Transverse colon (tissue), 4 donors: ENCODE results near the gene GPC6. TPM values are rescaled to one million over a fixed set of nuclear protein-coding genes. Genes with fewer than 3 reads are reported as not detected.

Experiments
- DNase-seq: peaks from one replicate; pipeline ENCODE4 v3.0.0-alpha.2; 2019
- H3K27ac ChIP-seq, 4 donors: fragments of 200-600 bp; sonication (generic); 2 replicates each; pipeline ENCODE4 v1.5.1; 2016 to 2018; ENCODE audit warnings: inconsistent platforms in 4 of 4
- H3K27me3 ChIP-seq: fragments of 200-600 bp; sonication (generic); 2 replicates; pipeline ENCODE4 v1.5.1; 2017; ENCODE audit warnings: inconsistent platforms
- H3K36me3 ChIP-seq, 4 donors: fragments of 200-600 bp; sonication (generic); 2 replicates each; pipeline ENCODE4 v1.5.1; 2017 to 2019; ENCODE audit warnings: inconsistent platforms in 4 of 4
- H3K4me1 ChIP-seq, 4 donors: fragments of 200-600 bp; sonication (generic); 2 replicates each; pipeline ENCODE4 v1.5.1; 2017 to 2020; ENCODE audit warnings: inconsistent platforms in 4 of 4
- H3K4me3 ChIP-seq, 4 donors: fragments of 200-600 bp; sonication (generic); 1 replicate in 1 of 4; 2 replicates in 3 of 4; pipeline versions ENCODE4 v1.5.1 to v1.6.1; 2017 to 2019; ENCODE audit warnings: inconsistent platforms in 4 of 4
- H3K9me3 ChIP-seq, 2 donors: fragments of 200-600 bp; sonication (generic); 2 replicates each; pipeline ENCODE4 v1.5.1; 2017 to 2019; ENCODE audit warnings: inconsistent platforms in 2 of 2
- EP300 ChIP-seq: sonication (generic); formaldehyde crosslinking; IDR thresholded peaks from one replicate; pipeline ENCODE4 v1.6.1; 2017; ENCODE audit warnings: antibody characterized with exemption, low read depth
- POLR2A ChIP-seq: fragments of 450-650 bp; IDR thresholded peaks from one replicate; pipeline ENCODE4 v1.6.1; 2016; ENCODE audit warnings: antibody characterized with exemption, mild to moderate bottlenecking, moderate library complexity
- POLR2AphosphoS5 ChIP-seq, 3 donors: sonication (generic); formaldehyde crosslinking; IDR thresholded peaks; one replicate each; pipeline ENCODE4 v1.6.1; 2016; ENCODE audit warnings: antibody characterized with exemption in 3 of 3
- WGBS, 2 donors: methylation state at CpG; one replicate each; pipeline ENCODE4 v1.1.5; 2018; ENCODE audit warnings: low coverage in 1 of 2; 5-methylcytosine and 5-hydroxymethylcytosine counted together
- in situ Hi-C, 4 donors: fragments of 200-750 bp; cut with MboI; loops; one replicate each; pipeline versions ENCODE4 v1.15.0 to v1.15.1; 2017; ENCODE audit warnings: low sequenced_read_pairs in 3 of 4, low pct_ligation_motif_present in 1 of 4, low pct_unique_long_range_greater_than_20kb in 1 of 4
- intact Hi-C: fragments of 100-400 bp; cut with DNase I; formaldehyde crosslinking; loops from one replicate; pipeline ENCODE4 v1.15.1; 2023; ENCODE audit warnings: low total_unique reads
- total RNA-seq, 4 donors: library from RNA; depleted of rRNA; stranded (reverse); fragments of >200 nt; gene quantifications; one replicate each; pipeline ENCODE4 v1.1.0, GENCODE V29; 2016
- TF ChIP-seq, protein P1 (sequence below), 5 experiments: fragments of 200-600 bp in 3 of 5; fragments of 450-650 bp in 2 of 5; sonication (generic) in 3 of 5; IDR thresholded peaks; 1 replicate in 2 of 5; 2 replicates in 3 of 5; pipeline ENCODE4 v1.5.1; 2016 to 2017; ENCODE audit warnings: antibody characterized with exemption in 5 of 5, inconsistent platforms in 3 of 5, mild to moderate bottlenecking in 2 of 5, moderate library complexity in 1 of 5

GPC6 gene
- total RNA-seq, 4 donors from 2014 or later = 0.75 to 5.7 (median 4.0) TPM

DNA sequence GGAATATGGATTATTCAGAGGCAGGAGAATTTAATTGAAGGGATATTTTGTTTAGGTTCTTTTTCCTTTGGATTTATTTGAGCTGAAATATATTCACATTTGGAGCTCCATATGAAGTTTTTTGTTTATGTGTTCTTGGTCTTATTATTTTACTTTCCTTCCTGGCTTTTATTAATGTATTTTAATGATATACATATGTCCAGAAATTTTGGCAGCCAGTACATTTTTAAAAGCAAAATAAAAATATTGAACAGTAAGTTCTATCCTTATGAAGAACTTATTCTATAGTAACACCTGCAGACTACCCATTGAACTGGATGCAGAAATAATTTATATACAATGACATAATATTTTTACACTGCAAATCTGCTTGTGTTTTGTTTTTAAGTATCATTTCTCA is 323.6 kb downstream of the GPC6 start:
- TF ChIP-seq POLR2AphosphoS5 (IDR thresholded peaks at IDR 0.05) (no peak), POLR2A (no peak), EP300 (no peak)
- TF ChIP-seq, protein P1, sequence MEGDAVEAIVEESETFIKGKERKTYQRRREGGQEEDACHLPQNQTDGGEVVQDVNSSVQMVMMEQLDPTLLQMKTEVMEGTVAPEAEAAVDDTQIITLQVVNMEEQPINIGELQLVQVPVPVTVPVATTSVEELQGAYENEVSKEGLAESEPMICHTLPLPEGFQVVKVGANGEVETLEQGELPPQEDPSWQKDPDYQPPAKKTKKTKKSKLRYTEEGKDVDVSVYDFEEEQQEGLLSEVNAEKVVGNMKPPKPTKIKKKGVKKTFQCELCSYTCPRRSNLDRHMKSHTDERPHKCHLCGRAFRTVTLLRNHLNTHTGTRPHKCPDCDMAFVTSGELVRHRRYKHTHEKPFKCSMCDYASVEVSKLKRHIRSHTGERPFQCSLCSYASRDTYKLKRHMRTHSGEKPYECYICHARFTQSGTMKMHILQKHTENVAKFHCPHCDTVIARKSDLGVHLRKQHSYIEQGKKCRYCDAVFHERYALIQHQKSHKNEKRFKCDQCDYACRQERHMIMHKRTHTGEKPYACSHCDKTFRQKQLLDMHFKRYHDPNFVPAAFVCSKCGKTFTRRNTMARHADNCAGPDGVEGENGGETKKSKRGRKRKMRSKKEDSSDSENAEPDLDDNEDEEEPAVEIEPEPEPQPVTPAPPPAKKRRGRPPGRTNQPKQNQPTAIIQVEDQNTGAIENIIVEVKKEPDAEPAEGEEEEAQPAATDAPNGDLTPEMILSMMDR (IDR thresholded peaks at IDR 0.05) = no peak
- intact Hi-C loops = no loop called here
- Histone ChIP-seq H3K27me3 (no peaks in the 10 kb centered on the region), H3K9me3 (no peaks in the 10 kb centered on the region), H3K27ac (no peak overlapping the region), H3K36me3 (no peaks in the 10 kb centered on the region), H3K4me3 (no peak overlapping the region), H3K4me1 (no peaks in the 10 kb centered on the region)
- no peak for DNase-seq
- in situ Hi-C loops = no loop called here

- no peaks in the 10 kb centered on the region for H3K4me1 ChIP-seq
- DNase-seq = no peak
- TF ChIP-seq, protein P1 (IDR thresholded peaks at IDR 0.05) = no peak
- no peak for TF ChIP-seq POLR2A
- TF ChIP-seq POLR2AphosphoS5 (IDR thresholded peaks at IDR 0.05) = no peak
- no peak for TF ChIP-seq EP300
- H3K27ac ChIP-seq = no peak overlapping the region
- H3K36me3 ChIP-seq = no peaks in the 10 kb centered on the region
- no peaks in the 10 kb centered on the region for H3K9me3 ChIP-seq
- in situ Hi-C loops = no loop called here
- H3K4me3 ChIP-seq = no peak overlapping the region
- no peaks in the 10 kb centered on the region for H3K27me3 ChIP-seq
- intact Hi-C loops = no loop called here
These were observed 326.0 kb downstream of the GPC6 start for GRCh38 chr13:93552596-93552995.

DNA sequence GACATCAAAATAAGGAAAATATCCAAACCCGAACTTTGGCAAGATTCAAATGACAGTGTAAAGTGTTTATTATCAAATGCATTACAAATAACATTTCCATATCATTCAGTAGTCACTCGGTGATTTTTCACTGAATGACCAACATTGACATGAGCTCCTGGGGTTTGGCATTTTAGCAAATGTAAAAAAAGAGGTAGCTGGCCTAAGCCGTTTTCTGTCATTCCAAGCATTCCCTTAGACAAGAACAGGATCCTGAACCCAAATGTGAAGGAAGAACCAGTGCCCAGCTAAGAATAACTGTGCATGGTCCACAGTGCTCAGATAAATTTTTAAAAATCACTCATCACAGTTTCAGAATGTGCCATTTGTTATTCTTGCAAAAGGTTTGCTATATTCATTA is 327.9 kb downstream of the GPC6 start:
- no peaks in the 10 kb centered on the region for H3K4me1 ChIP-seq
- no peak overlapping the region for H3K4me3 ChIP-seq
- no peak overlapping the region for H3K27ac ChIP-seq
- in situ Hi-C loops (no loop called here), intact Hi-C loops (no loop called here)
- no peaks in the 10 kb centered on the region for H3K9me3 ChIP-seq
- TF ChIP-seq EP300 = no peak
- TF ChIP-seq POLR2AphosphoS5 (IDR thresholded peaks at IDR 0.05) = no peak
- TF ChIP-seq, protein P1 (IDR thresholded peaks at IDR 0.05) = no peak
- no peak for TF ChIP-seq POLR2A
- no peaks in the 10 kb centered on the region for H3K36me3 ChIP-seq
- 64 to 74% methylated on average over 2 to 3 of the region's 3 CpGs for WGBS, 2 donors
- H3K27me3 ChIP-seq = no peaks in the 10 kb centered on the region
- no peak for DNase-seq

DNA sequence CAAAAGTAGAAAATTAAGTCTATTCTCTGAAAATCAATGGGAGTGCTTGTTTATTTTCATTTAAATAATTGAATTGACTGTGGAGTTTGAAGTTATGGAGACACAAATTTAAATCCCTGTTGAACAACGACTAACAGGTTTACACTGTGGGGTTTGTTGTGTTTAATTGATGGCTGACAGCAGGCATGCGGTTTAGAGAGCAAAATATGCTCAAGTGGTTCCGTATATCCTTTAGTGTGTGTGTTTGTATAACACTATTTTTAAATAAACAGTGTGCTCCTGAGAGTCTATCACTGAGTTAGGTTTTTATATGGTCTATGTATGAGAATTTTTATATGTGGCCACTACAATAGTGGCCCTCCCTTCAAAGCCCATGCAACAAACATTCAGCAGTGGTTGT is 332.0 kb downstream of the GPC6 start:
- WGBS, 2 donors = 47 to 58% methylated on average over 3 of the region's 3 CpGs
- in situ Hi-C loops (no loop called here), intact Hi-C loops (no loop called here)
- Histone ChIP-seq H3K4me1 (no peaks in the 10 kb centered on the region), H3K36me3 (no peaks in the 10 kb centered on the region), H3K9me3 (no peaks in the 10 kb centered on the region), H3K27me3 (no peaks in the 10 kb centered on the region), H3K27ac (no peak overlapping the region), H3K4me3 (no peak overlapping the region)
- no peak for DNase-seq
- TF ChIP-seq POLR2A (no peak), EP300 (no peak), POLR2AphosphoS5 (IDR thresholded peaks at IDR 0.05) (no peak)
- TF ChIP-seq, protein P1 (IDR thresholded peaks at IDR 0.05) = no peak
